GM19043 (cell line): Measurements from ENCODE around the gene AREL1.

Experiments used
- ATAC-seq: cut with Tn5 transposase; IDR thresholded peaks from one replicate; pipeline ENCODE4 v1.9.1; 2021; ENCODE audit warnings: low read depth; ENCODE audit not compliant: unreplicated experiment

AREL1 gene

DNA sequence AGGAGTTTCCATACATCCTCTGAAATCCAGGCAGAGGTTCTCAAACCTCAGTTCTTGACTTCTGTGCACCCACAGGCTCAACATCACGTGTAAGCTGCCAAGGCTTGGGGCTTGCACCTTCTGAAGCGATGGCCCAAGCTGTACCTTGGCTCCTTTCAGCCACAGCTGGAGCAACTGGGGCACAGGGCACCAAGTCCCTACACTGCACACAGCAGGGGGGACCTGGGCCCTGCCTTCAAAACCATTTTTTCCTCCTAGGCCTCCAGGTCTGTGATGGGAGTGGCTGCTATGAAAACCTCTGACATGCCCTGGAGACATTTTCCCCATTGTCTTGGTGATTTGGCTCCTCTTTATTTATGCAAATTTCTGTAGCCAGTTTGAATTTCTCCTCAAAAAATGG is 10.6 kb downstream of the AREL1 start:
- ATAC-seq: no peak

DNA sequence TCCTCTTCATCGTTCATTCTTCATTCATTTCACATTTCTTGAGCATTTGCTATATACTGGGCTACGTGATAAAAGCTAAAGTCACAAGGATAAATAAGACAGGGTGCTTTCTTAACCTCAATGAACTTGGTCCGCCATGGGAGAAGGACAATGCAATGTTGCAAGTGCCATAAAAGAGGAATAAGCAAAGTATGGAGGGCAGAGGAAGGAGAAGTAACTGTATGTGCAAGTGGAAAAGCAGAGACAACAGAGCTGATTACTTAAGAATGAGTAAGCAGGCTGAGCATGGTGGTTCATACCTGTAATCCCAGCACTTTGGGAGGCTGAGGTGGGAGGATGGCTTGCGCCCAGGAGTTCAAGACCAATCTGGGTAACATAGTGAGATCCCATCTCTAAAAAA is 14.4 kb downstream of the AREL1 start:
- no peak for ATAC-seq

DNA sequence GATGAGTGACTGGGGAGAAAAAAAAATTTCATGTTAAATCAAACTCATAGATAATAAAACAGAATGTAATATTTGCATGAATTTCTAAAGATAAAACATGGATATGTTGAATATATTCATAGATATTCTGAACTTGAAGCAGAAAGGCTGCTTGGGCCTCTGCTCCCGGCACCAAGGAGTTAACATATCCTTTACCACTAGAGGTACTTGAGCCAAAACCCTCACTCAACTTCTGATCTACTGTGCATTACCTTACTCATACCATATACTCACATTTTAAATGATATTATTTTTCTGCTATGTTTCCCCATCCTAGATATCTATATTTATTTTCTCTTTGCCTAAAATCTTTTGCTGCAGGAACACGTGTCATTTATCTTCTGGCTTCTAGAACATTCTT is 14.9 kb downstream of the AREL1 start:
- no peak for ATAC-seq

DNA sequence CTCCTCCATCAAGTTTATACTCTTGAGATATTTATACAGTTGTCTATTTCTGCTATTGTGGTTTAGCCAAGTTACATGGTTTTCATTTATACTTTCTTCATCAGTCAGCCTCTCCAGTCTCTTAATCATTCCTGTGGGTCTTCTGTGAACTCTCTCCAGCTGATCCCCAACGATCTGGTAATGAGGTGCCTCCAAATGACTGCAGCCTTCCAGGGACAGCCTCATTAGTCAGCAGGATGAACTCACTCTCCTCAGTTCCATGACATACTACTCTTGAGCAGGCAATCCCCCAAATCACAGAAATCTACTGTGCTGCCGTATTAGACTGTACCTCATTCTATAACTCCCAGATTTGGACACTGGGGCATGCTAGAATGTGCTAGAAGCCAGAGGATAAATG is 15.3 kb downstream of the AREL1 start:
- ATAC-seq: no peak

DNA sequence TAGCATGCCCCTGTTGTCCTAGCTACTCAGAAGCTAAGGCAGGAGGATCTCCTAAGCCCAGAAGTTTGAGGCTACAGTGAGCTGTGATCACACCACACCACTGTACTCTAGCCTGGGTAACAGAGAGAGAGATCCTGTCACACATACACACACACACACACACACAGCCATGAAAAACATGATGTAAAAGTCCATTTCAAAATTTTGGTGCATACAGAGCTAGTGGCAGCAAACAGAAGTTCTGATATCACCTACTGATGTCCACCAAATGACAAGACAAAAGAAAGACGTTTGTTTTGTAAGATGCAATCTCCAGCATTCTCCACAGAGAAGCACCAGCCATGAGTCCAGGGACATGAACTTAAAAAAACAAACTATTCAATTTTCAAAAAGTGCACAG is 15.9 kb downstream of the AREL1 start:
- ATAC-seq: no peak

DNA sequence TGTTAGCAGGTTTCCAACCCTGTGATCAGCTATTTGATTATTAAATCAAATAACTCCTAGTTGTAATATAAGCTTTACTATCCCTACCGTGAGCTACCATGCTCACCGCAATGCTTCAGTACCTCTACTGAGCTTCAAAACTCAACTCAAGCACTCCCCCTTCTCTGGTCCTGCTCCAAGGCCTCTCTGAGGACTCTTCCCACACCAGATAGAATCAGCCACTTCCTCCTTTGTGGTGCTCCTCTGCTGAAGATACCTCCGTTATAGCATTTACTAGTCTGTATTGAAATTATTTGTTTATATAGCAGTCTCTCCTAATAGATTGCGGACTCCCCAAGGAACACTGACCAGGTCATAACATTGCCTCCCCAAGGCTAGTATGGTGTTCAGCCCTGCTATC is 17.5 kb downstream of the AREL1 start:
- no peak for ATAC-seq

DNA sequence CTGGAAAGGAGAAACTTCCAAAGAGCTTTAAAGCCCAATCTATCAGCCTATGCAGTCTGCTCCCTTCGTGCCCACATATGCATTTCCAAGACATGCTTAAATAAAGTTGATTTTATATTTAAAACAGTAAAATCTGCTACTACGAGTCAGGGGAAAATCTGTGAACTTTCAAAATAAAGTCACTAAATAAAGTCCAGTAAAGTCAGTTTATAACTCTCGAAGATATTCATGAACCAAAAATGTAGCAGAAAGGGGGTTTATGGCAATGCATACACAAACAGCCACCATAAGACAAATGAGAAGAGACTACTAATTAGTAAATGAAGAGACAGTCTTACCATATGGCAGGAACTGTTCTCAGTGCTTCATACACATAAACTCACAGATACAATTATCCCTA is 19.7 kb downstream of the AREL1 start:
- no peak for ATAC-seq

DNA sequence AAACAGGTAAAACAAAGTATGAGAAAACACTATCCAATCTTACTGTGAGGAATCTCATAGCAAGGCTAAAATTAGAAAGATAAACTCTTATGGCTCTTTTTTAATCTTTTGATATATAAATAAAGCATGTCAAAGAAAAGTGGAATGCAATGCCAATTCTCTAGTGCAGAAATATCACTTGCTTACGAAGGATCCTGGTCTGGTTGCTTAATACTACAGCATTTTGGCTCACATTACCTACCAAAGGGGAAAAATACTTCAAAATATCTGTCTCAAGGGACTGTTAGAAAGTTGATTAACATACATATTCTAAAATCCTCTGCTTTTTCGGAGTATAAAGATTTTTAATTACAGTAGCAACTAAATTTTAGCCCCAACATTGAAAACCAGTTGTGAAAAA is 21.4 kb downstream of the AREL1 start:
- no peak for ATAC-seq

DNA sequence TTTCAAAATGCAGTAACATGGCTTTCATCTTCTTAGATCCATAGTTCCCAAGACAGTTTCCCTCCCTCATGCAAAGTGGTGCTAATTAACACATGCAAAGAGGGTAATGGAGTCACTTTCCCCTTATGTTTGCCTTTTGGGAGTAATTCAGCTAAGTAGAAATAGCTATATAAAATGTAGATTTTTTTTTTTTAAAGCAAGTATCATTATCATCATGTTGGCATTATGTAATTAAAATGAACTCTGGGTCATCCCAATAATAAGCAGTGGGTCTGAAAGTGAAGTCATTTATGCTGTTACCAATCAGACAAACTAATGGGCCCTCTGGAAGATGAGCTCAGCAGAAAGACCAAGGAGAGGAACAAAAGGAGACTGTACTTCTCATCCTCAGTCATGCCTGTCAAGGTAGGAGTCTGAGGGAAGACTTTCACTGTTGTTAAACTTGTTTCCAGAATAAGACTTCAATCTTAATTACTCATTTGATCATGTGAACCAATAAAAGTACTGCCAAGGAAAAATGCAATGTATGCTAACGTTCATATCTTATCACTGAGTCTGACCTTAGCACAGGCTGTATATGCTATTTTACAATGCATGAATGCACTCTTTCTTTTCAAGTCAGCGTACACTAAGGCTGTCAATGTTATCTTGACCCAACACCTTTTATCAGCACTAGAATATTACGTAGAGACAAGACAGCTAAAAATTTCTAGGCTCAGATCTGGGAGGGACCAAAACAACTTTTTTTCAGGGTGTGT is 26.8 kb downstream of the AREL1 start:
- ATAC-seq: no peak

DNA sequence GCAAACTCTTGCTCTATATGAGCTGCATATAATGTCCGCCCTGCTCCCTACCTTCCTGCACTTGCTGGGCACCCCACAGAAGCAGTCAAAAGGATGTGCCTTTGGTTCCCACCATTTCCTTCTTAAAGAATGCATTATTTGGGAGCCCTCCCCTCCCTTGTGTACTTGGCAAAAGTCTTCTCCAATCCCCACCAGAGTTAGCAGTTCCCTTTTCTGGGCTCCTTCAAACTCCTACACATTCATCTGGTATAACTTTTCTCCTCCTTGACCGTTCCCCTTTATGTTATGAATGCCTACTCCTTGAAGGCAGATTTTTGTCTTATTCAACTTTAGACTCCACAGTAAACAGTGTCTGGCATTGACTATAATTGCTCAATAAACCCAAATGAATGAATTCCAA is 27.8 kb downstream of the AREL1 start:
- ATAC-seq: no peak

DNA sequence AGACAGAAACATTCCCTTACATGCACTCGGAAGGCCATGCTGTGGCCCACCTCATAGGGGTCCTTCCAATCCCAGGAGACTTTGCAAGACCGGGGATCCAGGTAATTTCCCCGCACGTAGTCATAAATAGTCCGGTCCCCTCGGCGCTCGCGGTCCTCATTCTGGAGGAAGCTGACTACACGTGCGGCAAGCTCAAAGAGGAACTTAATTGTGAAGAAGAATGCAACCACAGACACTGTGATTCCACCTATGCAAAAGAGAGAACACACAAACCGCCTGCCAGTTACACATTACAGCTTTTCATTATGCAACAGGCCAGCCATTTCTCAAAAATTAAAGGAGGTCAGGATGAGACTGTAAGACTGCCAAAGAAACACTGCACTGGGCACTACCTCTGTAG is 28.4 kb downstream of the AREL1 start:
- peak; percentile 63 for ATAC-seq

DNA sequence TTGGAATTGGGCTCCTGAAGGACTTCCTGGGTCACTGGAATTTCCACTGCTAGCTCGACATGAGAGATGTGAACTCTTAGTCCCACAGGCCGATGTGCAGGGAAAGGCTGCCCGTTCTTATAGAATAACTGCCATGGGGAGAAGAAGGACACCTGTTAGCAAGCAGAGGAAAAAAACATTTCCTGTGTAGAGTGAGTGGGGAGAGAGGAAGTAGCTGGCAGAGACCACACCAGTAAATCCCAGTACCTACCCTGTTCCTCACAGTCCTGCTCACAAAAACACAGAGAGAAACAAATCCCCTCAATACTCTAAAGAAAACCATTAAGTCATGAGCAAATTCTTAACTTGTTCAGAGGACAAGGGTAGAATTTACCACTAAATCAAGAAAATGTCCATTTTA is 29.5 kb downstream of the AREL1 start:
- no peak for ATAC-seq

DNA sequence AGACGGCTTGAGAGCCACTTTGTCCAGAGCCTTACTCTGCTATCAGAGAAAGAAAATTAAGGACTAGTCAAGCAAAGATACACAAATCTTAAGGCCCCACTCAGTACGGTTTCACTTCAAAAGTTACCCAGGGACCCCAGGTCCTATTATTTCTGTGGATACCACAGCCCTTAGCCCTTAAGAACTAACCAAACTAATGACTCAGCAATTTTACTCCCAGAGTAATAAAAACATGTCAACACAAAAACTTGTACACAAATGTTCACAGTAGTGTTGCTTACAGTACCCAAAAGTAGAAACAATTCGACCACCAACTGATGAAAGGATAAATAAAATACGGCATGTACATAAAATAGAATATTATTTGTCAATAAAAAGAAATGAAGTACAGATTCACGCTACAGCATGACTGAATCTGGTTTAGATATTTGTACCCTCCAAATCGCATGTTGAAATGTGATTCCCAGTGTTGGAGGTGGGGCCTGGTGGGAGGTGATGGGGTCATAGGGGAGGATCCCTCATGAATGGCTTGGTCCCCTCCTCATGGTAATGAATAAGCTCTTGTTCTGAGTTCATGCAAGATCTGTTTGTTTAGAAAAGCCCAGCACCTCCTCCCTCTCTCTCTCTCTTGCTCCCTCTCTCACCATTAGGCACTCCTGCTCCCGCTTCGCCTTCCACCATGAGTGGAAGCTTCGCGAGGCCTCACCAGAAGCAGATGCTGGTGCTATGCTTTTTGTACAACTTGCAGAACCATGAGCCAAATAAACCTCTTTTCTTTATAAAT is 30.5 kb downstream of the AREL1 start:
- ATAC-seq: no peak

DNA sequence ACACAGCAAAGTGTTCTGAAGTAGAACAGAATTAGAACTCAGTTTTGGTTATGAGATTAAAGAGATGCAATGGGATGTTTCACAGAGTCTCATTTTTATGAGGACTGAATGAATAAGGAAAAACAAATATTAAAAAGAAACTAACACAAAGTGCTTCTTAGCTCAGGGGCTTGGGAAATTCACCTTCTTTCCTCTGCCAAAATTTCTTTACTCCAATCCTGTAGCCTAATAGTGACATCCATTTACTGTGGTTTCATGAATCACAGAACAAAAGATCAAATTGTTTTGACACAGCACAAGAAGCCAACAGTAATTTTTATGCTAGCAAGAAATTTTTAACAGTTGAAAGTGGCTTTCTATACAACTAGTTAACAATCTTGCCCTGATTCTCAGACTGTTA is 37.7 kb downstream of the AREL1 start:
- no peak for ATAC-seq

DNA sequence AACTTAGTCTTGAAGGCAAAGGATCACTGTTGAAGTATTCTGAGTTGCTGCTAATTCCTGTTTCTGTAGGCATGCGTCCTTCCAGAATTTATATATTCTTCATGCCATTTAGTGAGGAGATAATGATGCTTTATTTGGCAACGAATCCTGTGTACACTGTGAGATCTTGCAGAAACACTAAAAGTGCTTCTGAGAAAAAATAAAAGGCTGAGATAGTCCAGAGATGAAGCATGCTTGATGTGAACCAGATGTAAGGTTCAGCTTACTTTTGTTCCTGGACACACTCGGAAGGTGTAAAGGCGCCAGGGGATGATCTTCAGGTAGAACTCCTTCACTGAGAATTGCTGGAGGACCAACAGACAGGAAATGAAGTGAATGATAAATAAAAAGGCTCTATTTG is 39.1 kb downstream of the AREL1 start:
- ATAC-seq: no peak

DNA sequence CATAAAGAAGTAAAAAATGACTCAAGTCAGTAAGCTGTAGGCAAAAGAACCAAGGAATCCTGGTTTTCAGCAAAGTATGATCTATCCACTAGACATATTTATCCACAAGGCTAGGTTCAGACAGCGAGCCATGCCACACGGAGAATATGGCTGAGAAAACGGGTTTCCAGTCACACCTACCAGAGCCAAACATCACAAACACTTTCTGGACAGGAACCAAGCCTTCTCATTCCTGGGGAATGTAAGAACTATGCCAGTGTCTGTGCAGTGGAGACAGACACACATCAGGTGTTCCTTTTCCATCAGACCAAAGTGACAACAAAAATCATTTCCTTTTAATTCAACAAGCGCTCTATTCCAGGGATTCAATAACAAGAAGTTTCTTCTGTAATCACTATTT is 41.1 kb downstream of the AREL1 start:
- ATAC-seq: no peak

DNA sequence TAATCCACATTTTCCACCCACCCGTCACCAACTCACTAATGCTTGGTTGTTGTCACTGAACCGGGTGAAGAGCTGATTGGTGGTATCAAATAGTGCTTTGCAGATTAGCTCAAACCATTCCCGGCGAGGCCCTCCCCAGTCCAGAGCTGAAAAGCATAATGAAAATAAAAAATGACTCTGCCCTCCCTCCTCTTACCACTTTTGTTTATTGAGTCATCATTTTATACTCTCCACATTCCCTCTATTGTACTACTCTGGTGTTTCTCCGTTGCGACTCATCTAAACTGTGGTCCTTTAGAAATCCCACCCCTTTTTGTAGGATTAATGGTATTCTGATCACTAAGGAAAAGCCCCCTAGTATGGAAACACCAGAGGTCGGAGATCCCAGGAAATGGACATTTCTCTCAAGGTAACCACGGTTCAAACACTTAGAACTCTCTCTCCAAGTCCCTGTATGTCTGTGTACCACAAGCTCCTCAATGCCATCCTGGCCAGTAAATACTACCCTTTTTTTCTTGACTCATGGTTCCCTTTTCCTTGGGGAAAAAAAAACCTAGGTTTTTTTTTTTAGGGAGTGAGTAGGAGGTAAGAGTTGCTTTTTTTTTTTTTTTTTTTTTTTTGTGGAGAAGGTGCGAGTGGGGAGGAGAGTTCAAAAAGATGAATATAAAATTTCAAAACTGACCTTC is 42.0 kb downstream of the AREL1 start:
- no peak for ATAC-seq

DNA sequence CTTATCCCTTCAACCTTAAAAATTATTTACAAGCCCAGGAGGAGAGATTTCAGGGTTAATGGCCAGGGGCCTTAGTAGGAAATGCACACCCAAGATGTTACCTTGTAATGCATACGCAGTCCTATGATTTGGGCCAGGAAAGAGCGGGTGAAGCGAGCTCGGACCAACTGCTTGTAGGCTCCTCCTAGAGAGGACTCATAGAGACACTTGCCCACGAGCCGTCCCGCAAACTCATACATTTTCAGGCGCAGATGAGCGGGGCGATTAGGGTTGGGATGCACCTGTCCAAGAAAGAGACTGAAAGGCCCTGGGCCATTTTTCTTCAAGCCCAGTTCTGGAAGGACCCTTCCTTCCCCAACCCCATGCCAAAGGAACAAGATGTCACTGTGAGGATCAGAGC is 43.0 kb downstream of the AREL1 start:
- no peak for ATAC-seq

DNA sequence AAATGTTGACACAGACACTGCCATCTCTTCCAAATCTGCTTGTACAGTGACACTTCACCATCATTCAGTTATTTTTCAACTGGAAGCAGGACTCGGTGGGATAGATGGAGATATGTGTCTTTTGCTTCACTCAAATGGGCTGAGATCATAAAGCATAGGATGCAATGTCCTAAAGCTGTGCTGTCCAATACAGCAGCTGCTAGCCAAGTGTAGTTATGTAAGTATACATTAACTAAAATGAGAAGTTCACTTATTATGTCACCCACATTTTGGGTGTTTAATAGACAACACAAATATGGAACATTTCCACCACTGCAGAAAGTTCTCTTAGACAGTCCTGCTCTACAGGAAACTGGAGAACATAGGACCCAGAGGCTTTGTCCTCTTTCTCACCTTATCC is 43.6 kb downstream of the AREL1 start:
- no peak for ATAC-seq

DNA sequence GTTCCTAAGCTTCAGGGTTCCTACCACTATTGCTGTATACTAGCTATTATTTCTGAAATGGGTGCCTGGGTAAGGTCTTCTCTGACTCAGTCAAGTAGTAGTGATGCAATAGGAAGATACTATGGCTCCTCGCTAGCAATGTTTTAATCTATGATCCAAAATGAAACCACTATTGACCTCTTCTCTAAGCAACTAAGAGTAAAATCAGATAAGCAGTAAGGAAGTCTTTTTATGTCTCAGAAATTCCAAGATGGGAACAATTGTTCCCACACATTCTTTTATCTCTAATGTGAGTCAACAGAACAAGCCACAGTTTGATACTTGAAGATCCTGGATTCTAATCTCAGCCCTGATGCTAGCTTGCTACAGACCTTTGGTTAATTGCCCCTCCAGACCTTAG is 45.1 kb downstream of the AREL1 start:
- ATAC-seq: no peak

DNA sequence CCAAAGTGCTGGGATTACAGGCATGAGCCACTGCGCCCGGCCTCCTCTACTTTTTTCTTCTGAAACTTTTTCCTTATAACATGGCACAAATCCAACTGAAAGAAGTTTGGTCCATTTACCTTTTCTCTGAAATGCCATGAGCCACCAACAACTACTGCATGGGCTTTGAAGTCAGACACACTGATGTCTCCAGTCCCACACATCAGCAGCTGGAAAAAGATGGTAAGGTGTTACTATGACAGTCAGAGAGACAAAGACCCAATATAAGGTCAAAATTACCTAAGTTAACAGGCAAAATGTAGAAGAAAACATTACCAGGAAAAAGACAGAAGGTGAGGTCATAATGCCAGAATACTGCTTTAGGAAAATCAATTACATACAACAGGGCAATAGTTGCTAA is 48.2 kb downstream of the AREL1 start:
- ATAC-seq: no peak

DNA sequence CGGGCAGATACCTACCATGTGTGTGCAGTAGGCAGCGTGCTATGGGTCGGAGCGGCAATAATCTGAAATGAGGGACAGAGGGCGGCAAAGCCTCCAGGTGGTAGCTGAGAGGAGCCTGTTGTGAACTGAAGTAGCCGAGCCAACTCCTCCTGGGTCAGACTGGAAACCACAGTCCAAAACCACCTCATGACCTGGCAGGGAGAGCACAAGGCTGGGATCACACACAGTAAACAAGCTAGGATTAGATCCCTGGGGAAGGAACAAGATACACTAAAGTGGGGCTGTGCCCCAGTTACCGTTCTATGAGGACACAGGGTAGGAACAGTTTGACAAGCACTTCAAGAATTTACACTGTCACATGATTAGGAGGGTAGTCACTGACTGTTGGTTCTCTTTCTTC is 49.0 kb downstream of the AREL1 start:
- ATAC-seq: no peak
